HL-60 (cell line): Measurements from ENCODE around the gene CHL1.

Source experiments
- DNase-seq, 2 experiments: peaks; one replicate each; pipeline ENCODE4 v3.0.0-alpha.2; 2010 to 2020; ENCODE audit warnings: low read depth in 1 of 2, low spot score in 1 of 2
- H3K27ac ChIP-seq: fragments of 250-450 bp; sonication (Bioruptor Pico); replicated peaks from 2 replicates; pipeline ENCODE4 v1.5.1; 2020; ENCODE audit warnings: mild to moderate bottlenecking, moderate library complexity
- H3K27me3 ChIP-seq: fragments of 250-450 bp; sonication (Bioruptor Pico); 2 replicates; pipeline ENCODE4 v1.5.1; 2021; ENCODE audit warnings: mild to moderate bottlenecking, moderate library complexity; ENCODE audit not compliant: insufficient read depth, poor library complexity, severe bottlenecking
- H3K4me3 ChIP-seq: replicated peaks from 2 replicates; pipeline ENCODE4 v1.5.1; 2011; ENCODE audit warnings: mild to moderate bottlenecking, control low read depth, low read length; ENCODE audit not compliant: insufficient read depth
- CTCF ChIP-seq: IDR thresholded peaks from one replicate; pipeline ENCODE4 v1.5.1; 2011; ENCODE audit warnings: low read length, control low read depth, inconsistent platforms; ENCODE audit not compliant: insufficient read depth
- GABPA ChIP-seq: IDR thresholded peaks from 2 replicates; pipeline ENCODE4 v1.6.1; 2012; ENCODE audit warnings: low read depth
- POLR2AphosphoS5 ChIP-seq: IDR thresholded peaks from 2 replicates; pipeline ENCODE4 v1.6.1; 2012; ENCODE audit warnings: low read depth
- REST ChIP-seq: IDR thresholded peaks from 2 replicates; pipeline ENCODE4 v1.6.1; 2012; ENCODE audit warnings: low read depth; ENCODE audit not compliant: insufficient replicate concordance
- SPI1 ChIP-seq: IDR thresholded peaks from 2 replicates; pipeline ENCODE4 v1.6.1; 2012; ENCODE audit warnings: low read depth, mild to moderate bottlenecking, borderline replicate concordance

Gene CHL1

GRCh38 chr3:297585-297984 is 101.0 kb downstream of the CHL1 start:
- TF ChIP-seq GABPA: no peak
- no peak for TF ChIP-seq SPI1
- no peak for TF ChIP-seq CTCF
- TF ChIP-seq POLR2AphosphoS5: no peak
- no peak for DNase-seq
- no peaks in the 10 kb centered on the region for H3K27me3 ChIP-seq
- no peak overlapping the region for H3K27ac ChIP-seq
- no peak overlapping the region for H3K4me3 ChIP-seq

- Histone ChIP-seq H3K27me3 (no peaks in the 10 kb centered on the region), H3K4me3 (no peak overlapping the region), H3K27ac (no peak overlapping the region)
- TF ChIP-seq CTCF (no peak), SPI1 (no peak), REST (no peak), GABPA (no peak), POLR2AphosphoS5 (no peak)
- no peak for DNase-seq
Observed at GRCh38 chr3:299590-300301, 103.2 kb downstream of the CHL1 start.

- H3K4me3 ChIP-seq: no peak overlapping the region
- no peaks in the 10 kb centered on the region for H3K27me3 ChIP-seq
- no peak for DNase-seq
- no peak overlapping the region for H3K27ac ChIP-seq
- no peak for TF ChIP-seq POLR2AphosphoS5
- no peak for TF ChIP-seq GABPA
- no peak for TF ChIP-seq SPI1
- no peak for TF ChIP-seq CTCF
- TF ChIP-seq REST: no peak
Observed at GRCh38 chr3:307182-307581, 110.6 kb downstream of the CHL1 start.
